IPS-15b (cell line): ENCODE data around the gene DUSP6.

Experiments used
- H3K27me3 ChIP-seq: one replicate; pipeline ENCODE4 v1.6.1; 2013; ENCODE audit warnings: low read length; ENCODE audit not compliant: control insufficient read depth, insufficient read depth
- H3K36me3 ChIP-seq: one replicate; pipeline ENCODE4 v1.6.1; 2013; ENCODE audit warnings: low read length; ENCODE audit not compliant: control insufficient read depth, insufficient read depth
- H3K4me1 ChIP-seq: one replicate; pipeline ENCODE4 v1.6.1; 2013; ENCODE audit warnings: mild to moderate bottlenecking, low read length; ENCODE audit not compliant: control insufficient read depth, insufficient read depth
- H3K4me3 ChIP-seq: one replicate; pipeline ENCODE4 v1.5.1; 2013; ENCODE audit warnings: low read depth, low read length
- H3K9ac ChIP-seq: one replicate; pipeline ENCODE4 v1.6.1; 2013; ENCODE audit warnings: low read depth, mild to moderate bottlenecking, low read length
- H3K9me3 ChIP-seq: one replicate; pipeline ENCODE4 v1.6.1; 2013; ENCODE audit warnings: mild to moderate bottlenecking, low read length; ENCODE audit not compliant: control insufficient read depth, insufficient read depth

The DUSP6 gene

DNA sequence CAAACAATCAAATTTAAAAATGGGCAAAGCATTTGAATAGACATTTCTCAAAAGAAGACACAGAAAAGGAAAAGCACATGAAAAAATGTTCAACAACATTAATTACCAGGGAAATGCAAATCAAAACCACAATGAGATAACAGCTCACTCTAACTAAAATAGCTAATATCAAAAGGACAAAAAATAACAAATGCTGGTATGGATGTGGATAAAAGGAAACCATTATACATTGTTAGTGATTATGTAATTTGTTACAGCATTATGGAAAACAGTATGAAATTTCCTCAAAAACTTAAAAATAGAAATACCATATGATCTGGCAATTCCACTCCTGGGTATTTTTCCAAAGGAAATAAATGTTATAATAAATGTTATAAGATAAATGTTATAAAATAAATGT lies 52.9 kb downstream of the DUSP6 start:
- no peaks in the 10 kb centered on the region for H3K36me3 ChIP-seq
- no peaks in the 10 kb centered on the region for H3K9me3 ChIP-seq
- H3K27me3 ChIP-seq, result no peaks in the 10 kb centered on the region
- H3K4me3 ChIP-seq, result no peak overlapping the region
- H3K4me1 ChIP-seq, result no peaks in the 10 kb centered on the region
- H3K9ac ChIP-seq, result no peak overlapping the region
